Cerebellar nuclear complex (tissue), 1 donor: ENCODE data around the gene GADD45B.

Experiments
- DNase-seq, 2 experiments: peaks; one replicate each; lab custom pipeline; 2025; lab: John Stamatoyannopoulos, UW

GADD45B gene, protein sequence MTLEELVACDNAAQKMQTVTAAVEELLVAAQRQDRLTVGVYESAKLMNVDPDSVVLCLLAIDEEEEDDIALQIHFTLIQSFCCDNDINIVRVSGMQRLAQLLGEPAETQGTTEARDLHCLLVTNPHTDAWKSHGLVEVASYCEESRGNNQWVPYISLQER

DNA sequence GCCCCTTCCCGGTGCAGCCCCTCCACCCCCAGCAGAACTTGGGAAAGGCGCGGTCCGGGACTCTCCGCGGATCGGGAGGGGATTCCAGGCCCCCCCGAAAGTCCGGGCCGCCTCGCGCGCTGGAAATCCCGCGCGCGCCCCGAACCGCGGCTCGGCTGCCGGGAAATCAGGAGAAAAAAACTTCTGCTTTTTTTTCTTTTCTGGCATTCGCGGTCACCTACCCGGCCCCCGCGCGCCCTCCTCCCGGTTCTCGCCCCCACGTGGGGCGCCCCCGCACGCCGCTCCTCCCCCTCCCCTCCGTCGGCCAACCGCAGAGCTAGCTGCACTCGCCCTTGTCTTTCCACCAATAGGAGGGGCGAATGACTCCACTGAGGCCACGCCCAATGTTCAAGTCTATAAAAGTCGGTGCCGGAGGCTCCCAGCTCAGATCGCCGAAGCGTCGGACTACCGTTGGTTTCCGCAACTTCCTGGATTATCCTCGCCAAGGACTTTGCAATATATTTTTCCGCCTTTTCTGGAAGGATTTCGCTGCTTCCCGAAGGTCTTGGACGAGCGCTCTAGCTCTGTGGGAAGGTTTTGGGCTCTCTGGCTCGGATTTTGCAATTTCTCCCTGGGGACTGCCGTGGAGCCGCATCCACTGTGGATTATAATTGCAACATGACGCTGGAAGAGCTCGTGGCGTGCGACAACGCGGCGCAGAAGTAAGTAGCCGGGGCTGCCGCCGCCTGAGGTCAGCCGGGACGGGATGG lies at the start of gene GADD45B:
Gene GADD45B, plus strand, starts transcription at position 426 of the 749 bp plus-strand sequence. Its CDS starts 232 bp downstream, at position 658.
- DNase-seq, result peak; percentile 89 to 99

- no peak for DNase-seq
Measured at GRCh38 chr19:2426611-2427428, 49.1 kb upstream of the GADD45B start.

DNA sequence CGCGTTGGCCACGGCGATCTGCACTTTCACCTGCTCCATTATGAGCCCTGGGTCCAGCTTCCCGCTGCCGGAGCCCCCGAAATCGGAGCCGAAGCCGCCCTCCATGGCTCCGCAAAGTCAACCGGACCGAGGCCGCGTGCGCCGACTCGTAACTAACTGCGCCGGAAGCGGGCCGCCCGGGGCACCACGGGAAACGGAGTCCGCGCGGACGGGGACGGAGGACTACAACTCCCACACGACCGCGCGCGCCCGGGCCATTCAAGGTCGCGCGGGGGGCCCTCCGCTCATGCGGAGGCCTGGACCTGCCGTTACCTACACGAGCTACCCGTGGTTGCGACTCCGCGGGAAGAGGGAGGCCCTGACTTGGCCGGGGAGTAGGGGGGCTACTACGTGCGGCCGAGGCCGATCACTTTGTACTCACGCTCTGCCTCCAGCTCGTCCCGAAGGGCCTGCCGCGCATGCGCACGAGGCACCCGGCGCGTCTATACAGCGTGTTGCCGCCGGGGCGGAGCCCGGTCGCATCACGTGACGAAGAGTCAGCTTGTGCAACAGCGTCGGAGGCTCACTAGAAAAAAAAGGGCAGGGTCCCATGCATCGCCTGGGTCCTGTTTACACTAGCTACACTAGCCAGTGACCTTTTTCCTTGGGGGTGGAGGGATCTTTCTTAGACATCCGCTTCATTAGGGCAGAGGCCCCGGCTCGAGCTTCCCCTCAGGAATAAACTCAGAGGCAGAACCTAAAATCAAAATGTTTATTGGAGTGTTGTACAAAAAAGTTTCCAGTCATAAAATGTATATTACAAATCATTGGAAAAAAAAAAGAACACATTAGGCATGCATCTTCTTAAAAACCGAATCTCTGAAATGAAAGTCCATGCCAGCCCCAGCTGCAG lies 48.3 kb upstream of the GADD45B start, which contains the start of gene TIMM13:
Gene TIMM13, minus strand, starts transcription at position 158 of the 892 bp plus-strand sequence. Its CDS starts 53 bp downstream, at position 105.
- DNase-seq, result peak; percentile 72 to 89

DNA sequence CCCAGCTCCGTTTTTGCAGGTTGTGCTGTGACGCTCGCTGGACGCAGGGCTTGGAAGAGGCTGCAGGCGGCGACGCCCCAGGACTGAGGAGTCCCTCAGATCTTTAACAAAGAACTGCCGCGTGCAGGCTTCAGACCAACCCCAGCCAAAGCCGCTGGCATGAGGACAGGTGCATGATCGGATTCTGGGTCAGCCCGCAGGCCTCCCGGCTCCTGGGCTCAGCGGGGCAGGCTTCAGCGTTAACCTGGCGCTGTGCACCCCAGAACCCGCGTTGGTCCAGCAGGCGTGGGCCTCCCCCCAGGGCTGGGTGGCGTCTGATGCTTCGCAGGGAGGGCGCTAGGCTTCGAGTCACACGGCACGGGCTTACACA lies 47.6 kb upstream of the GADD45B start:
- DNase-seq, result peak in 1 of 2 experiments; percentile 11

GRCh38 chr19:2428756-2429711 lies 46.9 kb upstream of the GADD45B start:
- no peak for DNase-seq

DNA sequence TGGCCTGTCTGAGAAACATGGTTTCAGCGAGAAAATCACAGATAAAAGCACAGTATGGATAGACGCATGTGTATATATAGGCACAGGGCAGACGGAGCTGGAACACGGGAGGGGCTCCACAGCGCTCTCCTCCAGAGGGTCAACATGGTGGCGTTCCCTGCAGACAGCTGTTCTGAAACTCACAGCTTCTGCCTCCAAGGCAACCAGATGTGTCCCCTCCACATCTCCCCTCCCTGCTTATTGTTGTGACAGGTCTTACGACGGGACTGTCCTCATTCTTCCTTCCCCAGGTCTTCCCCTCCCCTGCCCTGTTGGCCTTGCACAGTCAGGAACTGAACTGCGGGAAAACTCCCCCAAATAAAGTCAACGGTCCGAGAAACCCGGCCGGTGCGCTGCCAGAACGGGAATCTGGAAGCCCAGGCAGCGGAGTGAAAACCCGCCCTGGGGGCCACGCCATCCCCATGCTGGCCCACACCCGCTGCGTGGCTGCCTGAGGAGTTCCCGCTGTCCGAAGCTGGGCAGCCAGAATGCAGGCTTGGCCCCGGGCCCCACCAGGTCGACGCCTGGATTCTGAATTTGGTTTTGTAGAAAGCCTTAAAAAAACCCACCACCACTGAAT lies 45.9 kb upstream of the GADD45B start:
- DNase-seq, result no peak

DNA sequence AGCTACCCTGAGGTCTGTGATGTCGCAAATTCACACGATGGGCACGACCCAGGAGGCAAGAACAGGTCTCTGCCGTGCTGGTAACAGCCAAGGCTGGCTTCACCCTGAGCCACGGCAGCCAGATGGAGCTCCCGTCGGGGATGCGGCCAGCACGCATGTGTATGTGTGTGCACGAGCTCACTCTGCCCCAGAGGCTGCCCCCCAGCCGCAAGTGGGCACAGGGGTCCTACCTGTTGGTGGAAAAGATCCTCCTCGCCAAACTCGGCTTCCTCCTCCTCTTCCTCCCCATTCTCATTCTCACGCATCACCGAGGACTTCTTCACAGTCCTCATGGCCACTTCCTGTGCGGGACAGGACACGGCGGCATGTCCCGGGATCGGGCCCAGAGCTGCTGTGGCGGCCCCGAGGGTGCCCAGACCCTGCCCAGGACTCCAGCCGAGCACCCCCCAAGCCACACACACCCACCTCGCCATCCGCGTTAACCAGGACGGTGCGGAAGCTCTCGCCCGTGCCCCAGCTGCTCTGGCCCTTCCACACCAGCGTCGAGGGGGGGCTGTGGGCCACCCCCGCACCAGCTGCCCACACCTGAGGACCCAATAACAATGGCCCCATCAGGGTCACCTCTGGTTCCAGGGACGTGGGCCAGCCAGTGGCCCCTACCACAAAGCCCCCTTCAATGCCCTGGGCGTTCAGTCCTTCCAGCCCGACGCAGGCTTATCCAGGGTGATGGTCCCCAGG lies 44.4 kb upstream of the GADD45B start:
- no peak for DNase-seq

GRCh38 chr19:2432131-2432848 lies 43.6 kb upstream of the GADD45B start:
- DNase-seq, result no peak

- no peak for DNase-seq
Measured at GRCh38 chr19:2433854-2434253, 42.1 kb upstream of the GADD45B start.

DNA sequence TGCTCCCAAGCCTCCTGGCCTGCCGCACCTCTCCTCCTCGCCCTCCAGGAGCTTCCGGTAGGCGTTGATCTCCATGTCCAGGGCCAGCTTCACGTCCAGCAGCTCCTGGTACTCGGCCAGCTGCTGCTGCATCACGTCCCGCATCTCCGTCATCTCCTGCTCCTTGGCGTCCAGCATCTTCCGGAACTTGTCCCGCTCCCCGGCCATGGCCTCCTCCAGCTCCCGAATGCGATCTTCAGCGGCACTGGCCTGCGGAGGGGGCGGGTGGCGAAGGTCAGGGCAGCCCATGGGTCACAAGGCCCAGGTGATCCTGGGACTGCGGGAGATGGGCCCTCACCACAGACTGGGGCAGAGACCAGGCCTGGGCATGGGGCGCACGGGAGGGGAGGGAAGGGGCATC lies 41.7 kb upstream of the GADD45B start:
- no peak for DNase-seq

DNA sequence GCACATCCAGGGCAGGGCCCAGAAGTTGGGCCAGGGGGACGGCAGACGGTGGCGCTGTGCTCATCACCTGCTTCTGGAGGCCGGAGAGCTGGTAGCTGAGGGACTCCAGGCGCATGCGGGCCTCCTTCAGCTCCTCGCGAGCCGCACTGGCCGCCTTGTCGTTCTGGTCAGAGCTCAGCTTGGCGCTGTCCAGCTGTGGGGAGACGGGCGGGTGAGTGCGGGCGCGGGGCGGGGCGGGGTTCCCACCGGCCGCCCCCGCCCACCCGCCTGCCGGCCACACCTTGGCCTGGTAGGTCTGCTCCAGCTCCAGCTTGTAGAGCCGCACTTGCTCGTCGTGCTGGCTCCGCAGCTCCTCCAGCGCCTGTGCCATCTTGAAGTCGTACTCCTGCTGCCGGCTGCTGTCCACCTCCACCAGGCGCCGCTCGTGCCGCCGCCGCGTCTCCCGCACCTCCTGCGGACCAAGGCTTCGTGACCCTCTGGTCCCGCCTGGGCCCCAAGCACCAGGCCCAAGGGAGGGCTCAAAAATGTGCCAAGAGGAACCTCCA lies 41.1 kb upstream of the GADD45B start:
- DNase-seq, result no peak

- no peak for DNase-seq
Measured at GRCh38 chr19:2436384-2436783, 39.5 kb upstream of the GADD45B start.

GRCh38 chr19:2436926-2437325 lies 39.0 kb upstream of the GADD45B start:
- DNase-seq, result no peak

GRCh38 chr19:2438178-2438577 lies 37.7 kb upstream of the GADD45B start:
- peak in 1 of 2 experiments; percentile 18 for DNase-seq

GRCh38 chr19:2440515-2440914 lies 35.4 kb upstream of the GADD45B start:
- DNase-seq, result no peak

DNA sequence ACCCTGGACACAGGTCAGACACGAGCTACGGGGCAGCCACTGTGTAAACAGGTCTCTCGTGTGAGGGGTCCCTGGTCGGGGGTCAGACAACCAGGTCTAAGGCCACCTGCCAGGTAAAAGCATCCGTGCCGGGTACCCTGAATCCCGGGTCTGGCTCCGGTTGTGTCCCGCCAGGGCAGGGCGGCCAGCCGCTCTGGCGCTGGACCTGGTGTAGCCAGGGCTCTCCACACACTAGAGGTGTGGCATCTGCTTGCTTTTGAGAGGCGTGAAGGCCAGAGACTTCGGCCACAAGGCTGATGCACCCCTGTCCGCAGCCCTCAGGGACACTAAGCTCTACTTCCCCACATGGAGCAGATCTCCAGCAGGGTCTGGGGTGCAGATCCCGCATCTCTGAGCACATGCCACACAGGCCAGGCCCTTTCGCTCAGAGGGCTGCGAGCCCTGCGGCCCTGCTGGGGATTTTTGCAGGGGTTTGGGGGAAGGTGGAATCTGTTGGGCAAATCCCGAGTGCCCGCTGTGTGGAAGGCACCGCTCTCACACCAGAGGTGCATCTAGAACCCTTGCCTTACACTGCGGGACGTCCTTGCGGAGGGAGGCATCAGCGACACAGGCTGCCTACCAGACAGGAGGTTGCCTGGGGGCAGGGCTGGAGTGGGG lies 34.7 kb upstream of the GADD45B start:
- no peak for DNase-seq

GRCh38 chr19:2443116-2443784 lies 32.7 kb upstream of the GADD45B start:
- no peak for DNase-seq
